ENCODE measurements around the gene PRR14L.
"Not testable (repeated sequence)": the region's sequence is repeated elsewhere in the genome, so short reads cannot be mapped to it uniquely, and the experiment has no call there.

Gene PRR14L

GRCh38 chr22:31750365-31751284, 693 bp upstream of the PRR14L start:
- TF ChIP-seq CTCF (conservative IDR thresholded peaks at IDR 0.05) (no peak), ZFX (IDR thresholded peaks at IDR 0.05) (no peak)
- H3K27ac ChIP-seq: peak overlapping the region; percentile 99

DNA sequence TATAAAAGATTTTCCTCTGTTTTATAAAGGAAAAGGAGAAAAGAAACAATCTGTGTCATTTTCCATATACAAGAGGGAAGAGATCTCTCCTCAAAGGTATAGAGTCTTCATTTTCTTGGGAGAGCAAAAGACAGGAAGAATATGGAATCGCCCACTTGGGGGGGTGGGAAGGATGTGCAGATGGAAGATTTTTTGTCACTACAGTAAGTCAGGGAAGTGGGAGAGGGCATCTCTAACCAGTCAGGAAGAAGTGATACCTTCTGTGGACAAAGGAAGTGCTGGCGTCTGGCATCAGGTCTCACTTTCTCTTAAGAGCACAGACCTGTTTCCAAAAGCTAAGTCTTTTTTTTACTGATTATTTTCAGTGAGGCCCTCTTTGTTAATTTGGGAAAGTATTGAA, 1.4 kb downstream of the PRR14L start:
- no peak overlapping the region for H3K27ac ChIP-seq
- TF ChIP-seq CTCF (conservative IDR thresholded peaks at IDR 0.05): no peak
- TF ChIP-seq ZFX (IDR thresholded peaks at IDR 0.05): no peak

DNA sequence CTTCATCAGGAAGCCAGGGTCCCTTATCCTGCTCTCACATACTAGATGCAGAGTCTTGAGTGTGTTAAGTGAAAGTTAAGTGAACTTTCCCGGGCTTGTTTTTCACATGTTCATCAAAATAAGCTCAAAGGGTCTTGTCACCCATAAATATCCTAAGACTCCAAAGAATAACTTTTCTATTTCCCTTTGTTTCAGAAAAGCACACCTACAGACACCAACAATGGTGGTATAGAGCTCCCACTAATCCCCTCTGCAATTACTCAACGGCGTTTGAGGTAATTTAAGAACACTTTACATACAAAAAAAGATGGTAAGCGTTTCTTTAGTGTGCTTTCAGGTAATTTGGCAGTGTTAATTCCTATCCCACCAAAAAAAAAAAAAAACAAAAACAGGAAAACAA, 2.5 kb downstream of the PRR14L start:
- TF ChIP-seq CTCF (conservative IDR thresholded peaks at IDR 0.05) (no peak), ZFX (IDR thresholded peaks at IDR 0.05) (no peak)
- H3K27ac ChIP-seq: no peak overlapping the region

DNA sequence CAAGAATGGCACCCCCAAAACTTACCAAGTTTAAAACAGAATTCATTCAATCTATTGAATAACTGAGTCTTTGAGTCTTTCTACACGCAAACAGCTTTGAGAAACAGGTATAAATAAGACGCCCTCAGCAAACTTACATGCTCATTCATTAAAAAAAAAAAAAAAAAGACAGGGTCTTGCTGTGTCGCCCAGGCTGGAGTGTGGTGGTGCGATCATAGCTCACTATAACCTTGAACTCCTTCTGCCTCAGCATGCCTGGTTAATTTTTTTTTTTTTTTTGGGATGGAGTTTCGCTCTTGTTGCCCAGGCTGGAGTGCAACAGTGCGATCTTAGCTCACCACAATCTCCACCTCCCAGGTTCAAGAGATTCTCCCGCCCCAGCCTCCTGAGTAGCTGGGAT, 6.1 kb downstream of the PRR14L start:
- no peak for TF ChIP-seq ZFX (IDR thresholded peaks at IDR 0.05)
- no peak for TF ChIP-seq CTCF (conservative IDR thresholded peaks at IDR 0.05)
- H3K27ac ChIP-seq: no peak overlapping the region

DNA sequence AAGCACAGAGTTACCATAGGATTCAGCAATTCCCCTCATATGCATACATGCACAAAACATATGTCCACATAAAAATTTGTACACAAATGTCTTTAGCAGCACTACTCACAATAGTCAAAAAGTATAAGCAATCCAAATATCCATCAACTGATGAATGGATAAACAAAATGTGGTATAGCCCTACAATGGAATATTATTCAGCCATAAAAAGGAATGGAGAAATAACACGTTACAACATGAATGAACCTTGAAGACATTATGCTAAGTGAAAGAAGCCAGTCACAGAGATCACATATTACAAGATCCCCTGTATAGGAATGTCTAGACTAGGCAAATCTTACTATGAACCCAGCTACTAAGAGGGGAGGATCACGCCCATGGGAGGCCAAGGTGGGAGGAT, 7.2 kb downstream of the PRR14L start:
- TF ChIP-seq ZFX (IDR thresholded peaks at IDR 0.05): no peak
- H3K27ac ChIP-seq: no peak overlapping the region

DNA sequence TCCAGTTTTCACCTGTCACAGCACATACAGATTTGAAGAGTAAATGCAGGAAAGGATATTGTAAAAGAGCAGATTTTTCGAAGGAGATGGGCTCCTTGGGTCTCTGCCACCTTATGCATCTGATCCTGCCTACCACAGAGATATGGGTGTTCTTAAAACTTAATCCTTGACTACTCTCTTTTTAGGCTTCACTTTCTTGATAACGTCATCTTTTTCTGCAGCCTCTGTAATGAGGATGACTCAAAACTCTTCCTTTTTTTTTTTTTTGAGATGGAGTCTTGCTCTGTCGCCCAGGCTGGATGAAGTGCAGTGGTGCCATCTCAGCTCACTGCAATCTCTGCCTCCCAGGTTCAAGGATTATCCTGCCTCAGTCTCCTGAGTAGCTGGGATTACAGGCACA, 7.8 kb downstream of the PRR14L start:
- no peak overlapping the region for H3K27ac ChIP-seq
- TF ChIP-seq ZFX (IDR thresholded peaks at IDR 0.05): no peak
- no peak for TF ChIP-seq CTCF (conservative IDR thresholded peaks at IDR 0.05)

- not testable (repeated sequence) for H3K27ac ChIP-seq
Observed at GRCh38 chr22:31740314-31740713, 9.6 kb downstream of the PRR14L start.

DNA sequence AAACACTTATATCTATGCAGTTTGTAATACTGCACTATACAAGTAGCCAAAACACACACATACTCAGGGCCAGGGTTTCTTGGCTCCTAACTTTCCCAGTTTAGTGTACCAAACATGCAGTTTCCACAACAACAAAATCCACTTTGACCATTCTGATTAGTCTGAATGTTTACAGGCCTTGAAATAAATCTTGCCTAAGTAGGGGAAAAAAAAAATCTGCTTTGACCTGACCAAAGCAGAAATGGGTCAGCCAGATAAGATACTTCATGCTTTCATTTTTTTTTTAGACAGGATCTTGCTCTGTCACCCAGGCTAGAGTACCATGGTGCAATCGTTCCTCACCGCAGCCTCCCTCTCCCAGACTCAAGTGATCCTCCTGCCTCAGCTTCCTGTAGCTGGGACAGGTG, 10.1 kb downstream of the PRR14L start:
- H3K27ac ChIP-seq: no peak overlapping the region
- TF ChIP-seq CTCF (conservative IDR thresholded peaks at IDR 0.05): no peak
- no peak for TF ChIP-seq ZFX (IDR thresholded peaks at IDR 0.05)

Measured in C4-2B (cell line).